NCI-H146 treated with DMSO at 0.1 percent for 48 hours (cell line): ENCODE measurements around the gene VANGL2.
"Not testable (repeated sequence)": the region's sequence is repeated elsewhere in the genome, so short reads cannot be mapped to it uniquely, and the experiment has no call there.

Experiments
- DNase-seq: peaks from one replicate; lab custom pipeline; 2025; ENCODE audit not compliant: unreplicated experiment; lab: John Stamatoyannopoulos, UW

The VANGL2 gene

GRCh38 chr1:160370561-160371345 lies 29.6 kb upstream of the VANGL2 start:
- no peak for DNase-seq

- DNase-seq, result no peak
Observed at GRCh38 chr1:160371346-160371631, 29.1 kb upstream of the VANGL2 start.

- DNase-seq, result no peak
Observed at GRCh38 chr1:160371756-160372155, 28.6 kb upstream of the VANGL2 start.

GRCh38 chr1:160373696-160374095 lies 26.7 kb upstream of the VANGL2 start:
- DNase-seq, result no peak

- DNase-seq, result no peak
Observed at GRCh38 chr1:160374306-160375110, 25.9 kb upstream of the VANGL2 start.

GRCh38 chr1:160375788-160376524 lies 24.4 kb upstream of the VANGL2 start:
- peak; percentile 53 for DNase-seq

GRCh38 chr1:160376525-160377131 lies 23.7 kb upstream of the VANGL2 start:
- peak; percentile 53 for DNase-seq

- DNase-seq, result no peak
Observed at GRCh38 chr1:160377585-160378206, 22.7 kb upstream of the VANGL2 start.

GRCh38 chr1:160384812-160385211 lies 15.6 kb upstream of the VANGL2 start:
- DNase-seq, result not testable (repeated sequence)

GRCh38 chr1:160388406-160388805 lies 12.0 kb upstream of the VANGL2 start:
- not testable (repeated sequence) for DNase-seq

- no peak for DNase-seq
Observed at GRCh38 chr1:160394673-160395072, 5.7 kb upstream of the VANGL2 start.

GRCh38 chr1:160397651-160398050 lies 2.7 kb upstream of the VANGL2 start:
- no peak for DNase-seq

GRCh38 chr1:160398823-160399222 lies 1.5 kb upstream of the VANGL2 start:
- DNase-seq, result no peak

GRCh38 chr1:160399544-160400222 lies 681 bp upstream of the VANGL2 start:
- no peak for DNase-seq

- no peak for DNase-seq
Observed at GRCh38 chr1:160400646-160401486, 502 bp downstream of the VANGL2 start.

- no peak for DNase-seq
Observed at GRCh38 chr1:160401487-160401805, 1.1 kb downstream of the VANGL2 start.

GRCh38 chr1:160402001-160402795 lies 1.8 kb downstream of the VANGL2 start:
- no peak for DNase-seq

GRCh38 chr1:160403244-160403643 lies 2.9 kb downstream of the VANGL2 start:
- no peak for DNase-seq

GRCh38 chr1:160404094-160404493 lies 3.7 kb downstream of the VANGL2 start:
- DNase-seq, result no peak
